ENCODE measurements around the gene FAM163B. TPM values are rescaled to one million over a fixed set of nuclear protein-coding genes. Genes with fewer than 3 reads are reported as not detected.

FAM163B gene
- total and polyA plus RNA-seq, 4 donors = 2.1 to 4.0 (median 3.4) TPM

- no peak for TF ChIP-seq EGR1 (IDR thresholded peaks at IDR 0.05; ENCODE audit: low read depth in 2 of 2)
- Histone ChIP-seq H3K9me3 (ENCODE audit: control insufficient read depth in 4 of 4, low read length in 3 of 4) (no peaks in the 10 kb centered on the region), H3K9ac (ENCODE audit: low read depth in 1 of 2, low read length in 2 of 2) (no peak overlapping the region), H3K27me3 (ENCODE audit: control insufficient read depth in 4 of 4, insufficient read depth in 4 of 4, low read length in 3 of 4) (no peaks in the 10 kb centered on the region), H3K4me3 (ENCODE audit: low read depth in 1 of 3, low read length in 3 of 3) (no peak overlapping the region), H3K4me1 (ENCODE audit: control insufficient read depth in 4 of 4, insufficient read depth in 4 of 4, low read length in 3 of 4) (no peaks in the 10 kb centered on the region), H3K36me3 (ENCODE audit: control insufficient read depth in 4 of 4, insufficient read depth in 3 of 4, low read depth in 1 of 4, low read length in 3 of 4) (no peaks in the 10 kb centered on the region), H3K27ac (ENCODE audit: low read depth in 1 of 2, low read length in 2 of 2) (peak overlapping the region; percentile 47 to 57)
- no peak for DNase-seq (ENCODE audit: low spot score)
- 43% methylated on average over 34 of the region's 34 CpGs for WGBS
Measured at GRCh38 chr9:133576875-133577736, 32.1 kb downstream of the FAM163B start.

GRCh38 chr9:133576031-133576874 is 32.9 kb downstream of the FAM163B start:
- Histone ChIP-seq H3K9ac (ENCODE audit: low read depth in 1 of 2, low read length in 2 of 2) (no peak overlapping the region), H3K36me3 (ENCODE audit: control insufficient read depth in 4 of 4, insufficient read depth in 3 of 4, low read depth in 1 of 4, low read length in 3 of 4) (no peaks in the 10 kb centered on the region), H3K27ac (ENCODE audit: low read depth in 1 of 2, low read length in 2 of 2) (peak overlapping the region in 1 of 2 donors; percentile 28), H3K4me1 (ENCODE audit: control insufficient read depth in 4 of 4, insufficient read depth in 4 of 4, low read length in 3 of 4) (no peaks in the 10 kb centered on the region), H3K27me3 (ENCODE audit: control insufficient read depth in 4 of 4, insufficient read depth in 4 of 4, low read length in 3 of 4) (no peaks in the 10 kb centered on the region), H3K4me3 (ENCODE audit: low read depth in 1 of 3, low read length in 3 of 3) (no peak overlapping the region), H3K9me3 (ENCODE audit: control insufficient read depth in 4 of 4, low read length in 3 of 4) (no peaks in the 10 kb centered on the region)
- TF ChIP-seq REST (IDR thresholded peaks at IDR 0.05) (no peak), RAD21 (IDR thresholded peaks at IDR 0.05) (no peak), RXRA (IDR thresholded peaks at IDR 0.05) (no peak), CTCF (IDR thresholded peaks at IDR 0.05; ENCODE audit: low read depth, low read length, missing input control) (no peak), ATF3 (IDR thresholded peaks at IDR 0.05) (no peak), MAX (IDR thresholded peaks at IDR 0.05) (no peak), ZBTB33 (IDR thresholded peaks at IDR 0.05) (no peak), HNF4G (IDR thresholded peaks at IDR 0.05) (no peak), JUND (IDR thresholded peaks at IDR 0.05) (no peak), FOXA1 (IDR thresholded peaks at IDR 0.05) (no peak)
- WGBS = 67% methylated on average over 23 of the region's 23 CpGs
- DNase-seq (ENCODE audit: low spot score) = no peak

All from liver (tissue), 9 donors.